H9 (cell line): ENCODE measurements around the gene ABCA6. TPM values are rescaled to one million over a fixed set of nuclear protein-coding genes. Genes with fewer than 3 reads are reported as not detected.

ENCODE experiments used
- DNase-seq: peaks from one replicate; pipeline ENCODE4 v3.0.0-alpha.2; 2017
- H2AFZ ChIP-seq: one replicate; pipeline ENCODE4 v1.6.1; 2013; ENCODE audit warnings: mild to moderate bottlenecking, low read length, control low read depth, moderate library complexity
- H2AK5ac ChIP-seq: 2 replicates; pipeline ENCODE4 v1.6.1; 2013; ENCODE audit warnings: low read length, control low read depth, mixed read lengths; ENCODE audit not compliant: insufficient read length
- H2BK120ac ChIP-seq: one replicate; pipeline ENCODE4 v1.6.1; 2013; ENCODE audit warnings: low read depth, mild to moderate bottlenecking, low read length, control low read depth, inconsistent platforms; ENCODE audit not compliant: poor library complexity, severe bottlenecking
- H2BK12ac ChIP-seq: 2 replicates; pipeline ENCODE4 v1.6.1; 2013; ENCODE audit warnings: low read length, control low read depth, mixed read lengths, low read depth; ENCODE audit not compliant: insufficient read length
- H2BK15ac ChIP-seq: 2 replicates; pipeline ENCODE4 v1.6.1; 2013; ENCODE audit warnings: low read depth, low read length, control low read depth
- H2BK20ac ChIP-seq: one replicate; pipeline ENCODE4 v1.6.1; 2013; ENCODE audit warnings: low read depth, mild to moderate bottlenecking, low read length, control low read depth, inconsistent platforms; ENCODE audit not compliant: poor library complexity, severe bottlenecking
- H2BK5ac ChIP-seq: 2 replicates; pipeline ENCODE4 v1.6.1; 2013; ENCODE audit warnings: low read length, control low read depth, mixed read lengths; ENCODE audit not compliant: insufficient read length
- H3K14ac ChIP-seq: 2 replicates; pipeline ENCODE4 v1.6.1; 2013; ENCODE audit warnings: low read length, control low read depth; ENCODE audit not compliant: insufficient read depth
- H3K18ac ChIP-seq: 2 replicates; pipeline ENCODE4 v1.6.1; 2013; ENCODE audit warnings: low read depth, mild to moderate bottlenecking, mixed read lengths, low read length, control low read depth; ENCODE audit not compliant: insufficient read length
- H3K23ac ChIP-seq: 2 replicates; pipeline ENCODE4 v1.6.1; 2013; ENCODE audit warnings: low read length, control low read depth, mixed read lengths, low read depth; ENCODE audit not compliant: insufficient read length
- H3K23me2 ChIP-seq: 2 replicates; pipeline ENCODE4 v1.6.1; 2013; ENCODE audit warnings: low read depth, mild to moderate bottlenecking, mixed read lengths, low read length, control low read depth; ENCODE audit not compliant: insufficient read length, poor library complexity, severe bottlenecking
- H3K27ac ChIP-seq: 2 replicates; pipeline ENCODE4 v1.5.1; 2013; ENCODE audit warnings: low read length, control low read depth, mixed read lengths, low read depth; ENCODE audit not compliant: insufficient read length
- H3K27me3 ChIP-seq: 2 replicates; pipeline ENCODE4 v1.6.1; 2013; ENCODE audit warnings: low read length, control low read depth, inconsistent platforms; ENCODE audit not compliant: insufficient read depth
- H3K4ac ChIP-seq: 2 replicates; pipeline ENCODE4 v1.6.1; 2013; ENCODE audit warnings: low read depth, mild to moderate bottlenecking, control low read depth, inconsistent platforms, low read length, moderate library complexity
- H3K4me1 ChIP-seq: 2 replicates; pipeline ENCODE4 v1.6.1; 2013; ENCODE audit warnings: low read length, control low read depth, inconsistent platforms; ENCODE audit not compliant: insufficient read depth
- H3K4me2 ChIP-seq: 2 replicates; pipeline ENCODE4 v1.6.1; 2013; ENCODE audit warnings: low read length, control low read depth, mixed read lengths; ENCODE audit not compliant: insufficient read length, insufficient read depth
- H3K56ac ChIP-seq: 2 replicates; pipeline ENCODE4 v1.6.1; 2013; ENCODE audit warnings: low read depth, mild to moderate bottlenecking, mixed read lengths, low read length, control low read depth; ENCODE audit not compliant: insufficient read length
- H3K79me1 ChIP-seq: 2 replicates; pipeline ENCODE4 v1.6.1; 2013; ENCODE audit warnings: low read depth, mild to moderate bottlenecking, moderate library complexity, low read length, control low read depth, inconsistent platforms; ENCODE audit not compliant: insufficient read depth, poor library complexity, severe bottlenecking
- H3K79me2 ChIP-seq: 2 replicates; pipeline ENCODE4 v1.6.1; 2013; ENCODE audit warnings: low read length, control low read depth, inconsistent platforms; ENCODE audit not compliant: insufficient read depth
- H3K9ac ChIP-seq: 2 replicates; pipeline ENCODE4 v1.6.1; 2013; ENCODE audit warnings: low read length, control low read depth, mixed read lengths; ENCODE audit not compliant: insufficient read length; ENCODE audit errors: extremely low read depth
- H3K9me3 ChIP-seq: one replicate; pipeline ENCODE4 v1.6.1; 2013; ENCODE audit warnings: low read depth, low read length, inconsistent platforms; ENCODE audit not compliant: control insufficient read depth
- H3T11ph ChIP-seq: one replicate; pipeline ENCODE4 v1.6.1; 2013; ENCODE audit warnings: mild to moderate bottlenecking, low read length, control low read depth, inconsistent platforms
- H4K20me1 ChIP-seq: one replicate; pipeline ENCODE4 v1.6.1; 2013; ENCODE audit not compliant: control insufficient read depth, insufficient read length, insufficient read depth
- H4K5ac ChIP-seq: 2 replicates; pipeline ENCODE4 v1.6.1; 2013; ENCODE audit warnings: low read depth, mild to moderate bottlenecking, mixed read lengths, low read length, control low read depth; ENCODE audit not compliant: insufficient read length
- H4K8ac ChIP-seq: replicated peaks from 2 replicates; pipeline ENCODE4 v1.6.1; 2013; ENCODE audit warnings: low read length, control low read depth, mixed read lengths, low read depth; ENCODE audit not compliant: insufficient read length
- H4K91ac ChIP-seq: 2 replicates; pipeline ENCODE4 v1.6.1; 2013; ENCODE audit warnings: low read depth, mild to moderate bottlenecking, moderate library complexity, mixed read lengths, low read length, control low read depth; ENCODE audit not compliant: insufficient read length
- H3K27ac Mint-ChIP-seq, 3 experiments: 2 replicates in 2 of 3; 3 replicates in 1 of 3; pipeline ENCODE4 v1.8.0; 2020 to 2021; ENCODE audit warnings: mixed read lengths in 3 of 3, mild to moderate bottlenecking in 1 of 3, moderate library complexity in 1 of 3
- H3K27me3 Mint-ChIP-seq: 2 replicates; pipeline ENCODE4 v1.8.0; 2021; ENCODE audit warnings: low read depth, mild to moderate bottlenecking, moderate library complexity, mixed read lengths
- H3K36me3 Mint-ChIP-seq, 3 experiments: 2 replicates in 2 of 3; 3 replicates in 1 of 3; pipeline ENCODE4 v1.8.0; 2020 to 2021; ENCODE audit warnings: low read depth in 3 of 3, mixed read lengths in 3 of 3; ENCODE audit not compliant: insufficient read depth in 1 of 3
- H3K4me1 Mint-ChIP-seq, 2 experiments: 2 replicates each; pipeline ENCODE4 v1.8.0; 2020; ENCODE audit warnings: mixed read lengths in 2 of 2
- H3K4me3 Mint-ChIP-seq, 2 experiments: 2 replicates in 1 of 2; 3 replicates in 1 of 2; pipeline ENCODE4 v1.8.0; 2020 to 2021; ENCODE audit warnings: mild to moderate bottlenecking in 2 of 2, mixed read lengths in 2 of 2, moderate library complexity in 1 of 2
- H3K9me3 Mint-ChIP-seq, 2 experiments: 2 replicates in 1 of 2; 3 replicates in 1 of 2; pipeline ENCODE4 v1.8.0; 2020; ENCODE audit warnings: mild to moderate bottlenecking in 2 of 2, mixed read lengths in 2 of 2, moderate library complexity in 1 of 2
- CTCF ChIP-seq: fragments of 200-600 bp; sonication (generic); conservative IDR thresholded peaks from 3 replicates; pipeline ENCODE4 v1.8.0; 2021; ENCODE audit warnings: antibody characterized with exemption, mild to moderate bottlenecking
- WGBS: extraction: QIAGEN DNeasy Blood & Tissue Kit; methylation state at CpG from one replicate; pipeline ENCODE4 v1.1.7; 2013; ENCODE audit warnings: missing lambda C conversion rate, low lambda C conversion rate, mixed read lengths; ENCODE audit not compliant: insufficient read length; ENCODE audit errors: extremely low coverage; 5-methylcytosine and 5-hydroxymethylcytosine counted together
- total RNA-seq: library from RNA; stranded (reverse); gene quantifications from 2 replicates; pipeline ENCODE4 v1.2.1, GENCODE V29; 2021

Gene ABCA6
- total RNA-seq, 1 experiment from 2014 or later = not detected

DNA sequence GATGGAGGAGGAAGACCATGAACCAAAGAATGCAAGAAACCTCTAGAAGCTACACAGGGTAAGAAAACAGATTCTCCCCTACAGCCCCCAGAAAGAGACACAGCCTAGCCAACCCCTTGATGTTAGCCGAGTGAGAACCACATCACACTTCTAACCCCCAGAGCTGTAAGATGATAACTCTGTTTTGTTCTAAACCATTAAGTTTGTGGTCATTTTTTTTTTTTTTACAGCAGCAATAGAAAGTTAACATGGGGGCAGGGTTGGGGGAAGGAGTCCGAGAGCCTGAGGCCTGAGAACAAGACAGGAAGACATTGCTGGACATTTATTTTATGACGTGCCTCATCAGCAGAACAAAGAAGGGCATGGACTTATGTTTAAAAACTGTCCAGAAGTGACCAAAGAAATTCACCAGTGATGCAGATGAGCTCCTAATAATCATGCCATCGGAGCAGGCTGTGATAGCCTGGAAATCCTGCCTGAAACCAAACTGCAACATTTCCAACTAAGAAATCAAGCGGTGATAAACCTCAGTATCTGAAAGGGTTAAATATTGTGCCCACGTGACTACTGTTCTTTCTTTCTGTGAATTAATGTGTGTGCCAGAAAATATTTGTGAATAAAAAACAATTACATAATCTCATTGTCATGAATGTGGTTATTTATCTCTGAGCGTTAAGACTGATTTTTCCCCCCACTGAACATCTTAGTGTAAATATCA is 82.1 kb downstream of the ABCA6 start:
- no peaks in the 10 kb centered on the region for H3K9me3 Mint-ChIP-seq

More for the DNA sequence above, 82.1 kb downstream of the ABCA6 start:
- H3T11ph ChIP-seq = no peak overlapping the region
- H4K8ac ChIP-seq = no peak overlapping the region
- no peak overlapping the region for H3K18ac ChIP-seq
- no peak overlapping the region for H3K27ac ChIP-seq
- H3K9me3 ChIP-seq = no peaks in the 10 kb centered on the region
- H2BK120ac ChIP-seq = no peak overlapping the region
- Mint-ChIP-seq H3K4me1 (0 out of 4 replicates have a peak, but pooled peaks cover 2 to 4% of the 10 kb centered on the region in 2 experiments), H3K4me3 (no peak overlapping the region), H3K27ac (no peak overlapping the region), H3K27me3 (no peaks in the 10 kb centered on the region), H3K36me3 (no peaks in the 10 kb centered on the region)
- no peak overlapping the region for H3K56ac ChIP-seq
- DNase-seq = no peak
- no peak overlapping the region for H4K91ac ChIP-seq
- no peak overlapping the region for H3K4ac ChIP-seq
- no peak overlapping the region for H3K9ac ChIP-seq
- H2BK5ac ChIP-seq = no peak overlapping the region
- H4K5ac ChIP-seq = no peak overlapping the region
- no peaks in the 10 kb centered on the region for H3K4me1 ChIP-seq
- no peak overlapping the region for H3K14ac ChIP-seq
- WGBS = no CpG with 5 or more reads among the region's 7 CpGs
- no peaks in the 10 kb centered on the region for H4K20me1 ChIP-seq
- no peak overlapping the region for H2AK5ac ChIP-seq
- H3K79me2 ChIP-seq = no peaks in the 10 kb centered on the region
- H3K4me2 ChIP-seq = no peak overlapping the region
- no peaks in the 10 kb centered on the region for H3K23me2 ChIP-seq
- H3K27me3 ChIP-seq = no peaks in the 10 kb centered on the region
- H3K23ac ChIP-seq = no peak overlapping the region
- no peak overlapping the region for H2AFZ ChIP-seq
- no peak overlapping the region for H2BK12ac ChIP-seq
- no peak for TF ChIP-seq CTCF
- no peak overlapping the region for H2BK15ac ChIP-seq
- no peaks in the 10 kb centered on the region for H3K79me1 ChIP-seq
- no peak overlapping the region for H2BK20ac ChIP-seq
